GOT3 (cell line): ENCODE data around the gene NTF4.
"Not testable (repeated sequence)": the region's sequence is repeated elsewhere in the genome, so short reads cannot be mapped to it uniquely, and the experiment has no call there.

Experiments
- DNase-seq: peaks from one replicate; lab custom pipeline; 2025; ENCODE audit warnings: mixed read lengths; lab: John Stamatoyannopoulos, UW

NTF4 gene

DNA sequence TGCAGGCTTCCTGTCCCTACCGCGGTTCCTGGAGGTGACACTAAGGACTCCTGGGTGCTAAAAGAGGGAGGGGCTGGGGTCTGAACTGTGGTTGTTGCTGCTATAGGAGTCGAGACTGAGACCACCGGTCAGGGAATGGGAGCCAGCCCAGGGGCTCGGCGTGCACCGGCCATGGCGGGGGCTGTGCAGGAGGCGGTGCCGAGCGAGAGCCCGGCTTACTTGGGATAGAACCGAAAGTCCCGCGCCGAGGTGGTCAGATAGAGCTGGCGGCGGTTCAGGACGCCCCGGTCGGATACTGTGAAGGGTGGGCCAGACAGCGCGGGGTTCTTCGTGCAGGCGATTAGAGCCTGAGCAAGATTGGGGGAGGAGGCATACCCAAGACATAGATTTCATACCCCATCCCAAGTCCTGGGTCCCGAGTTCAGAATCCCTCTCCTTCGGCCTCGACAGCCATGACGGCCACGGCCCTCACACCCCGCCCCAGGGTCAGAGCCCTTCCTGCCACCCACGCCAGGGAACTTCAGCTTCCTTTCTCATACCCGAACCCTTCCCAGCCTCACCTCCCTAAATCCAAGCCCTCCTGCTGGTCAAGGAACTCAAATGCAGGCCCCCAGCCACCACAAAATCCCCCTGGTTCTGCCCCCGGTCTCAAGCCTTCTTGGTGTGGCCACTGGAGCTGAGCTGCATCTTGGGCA, 7.6 kb downstream of the NTF4 start:
- DNase-seq, result not testable (repeated sequence)

DNA sequence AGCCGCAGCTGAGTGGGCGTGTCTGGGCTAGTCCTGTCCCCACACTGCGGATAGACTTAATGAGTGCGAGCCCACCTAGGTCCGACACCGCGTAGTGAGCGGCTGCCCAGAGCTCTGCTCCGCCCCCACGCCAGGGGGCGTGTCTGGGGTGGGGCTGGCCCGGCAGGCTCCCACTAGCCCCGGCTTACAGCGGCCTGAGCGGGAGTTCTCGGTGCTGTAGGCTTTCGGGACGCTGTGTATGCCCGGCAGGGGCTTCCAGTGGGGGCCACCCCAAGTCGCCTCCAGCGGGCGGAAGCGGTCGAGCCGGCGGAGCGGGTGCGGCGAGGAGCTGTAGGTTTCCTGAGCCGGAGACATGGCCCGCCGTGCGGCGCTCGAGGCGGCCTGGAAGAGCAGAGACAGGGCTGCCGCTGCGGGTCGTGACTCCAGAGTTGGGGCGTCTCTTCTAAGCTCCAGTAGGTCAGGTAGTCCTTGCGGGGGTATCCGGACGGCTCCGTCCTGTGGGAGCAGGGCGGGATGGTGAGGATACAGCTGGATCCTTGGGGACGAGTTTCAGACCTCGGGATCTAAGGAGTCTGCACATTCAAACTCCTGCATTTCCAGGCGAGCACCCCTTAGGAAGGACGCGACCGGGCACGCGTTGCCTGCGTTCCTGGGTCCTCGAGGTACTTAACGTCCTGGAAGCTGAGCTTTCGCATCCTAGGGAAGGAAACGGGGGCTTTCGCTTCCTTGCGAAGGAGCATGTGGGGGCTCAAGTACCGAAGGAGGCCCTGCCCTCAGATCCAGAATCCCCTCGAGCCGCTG, 8.3 kb downstream of the NTF4 start:
- DNase-seq, result no peak

DNA sequence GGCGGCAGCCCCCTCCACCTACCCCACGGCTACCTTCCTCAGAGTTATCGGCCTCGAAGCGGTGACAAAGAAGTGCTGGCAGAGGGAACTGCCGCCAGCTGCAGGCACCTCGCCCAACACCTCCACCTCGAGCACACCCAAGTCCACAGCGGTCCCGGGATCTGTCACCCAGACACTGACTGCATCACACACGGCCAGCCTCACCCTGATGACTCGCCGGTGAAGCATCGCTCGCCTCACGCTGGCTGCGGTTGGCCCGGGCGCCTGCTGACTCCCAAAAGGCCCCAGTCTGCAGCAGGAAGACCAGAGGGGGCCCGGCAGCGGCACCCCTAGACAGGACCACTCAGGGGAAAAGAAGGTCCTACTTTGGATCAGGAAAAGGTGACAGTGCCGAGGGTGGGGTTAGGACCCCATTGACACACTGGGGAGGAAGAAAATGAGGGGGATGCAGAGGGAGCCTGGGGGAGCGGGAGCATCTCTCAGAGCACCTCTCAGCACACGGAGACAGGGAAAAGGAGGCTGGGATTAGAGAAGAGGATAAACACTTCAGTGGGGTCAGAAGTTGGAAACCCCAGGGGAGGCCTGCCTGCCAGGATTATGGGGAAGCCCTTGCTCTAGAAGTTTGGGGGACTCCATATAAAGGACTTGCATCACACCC, 14.1 kb downstream of the NTF4 start:
- not testable (repeated sequence) for DNase-seq

DNA sequence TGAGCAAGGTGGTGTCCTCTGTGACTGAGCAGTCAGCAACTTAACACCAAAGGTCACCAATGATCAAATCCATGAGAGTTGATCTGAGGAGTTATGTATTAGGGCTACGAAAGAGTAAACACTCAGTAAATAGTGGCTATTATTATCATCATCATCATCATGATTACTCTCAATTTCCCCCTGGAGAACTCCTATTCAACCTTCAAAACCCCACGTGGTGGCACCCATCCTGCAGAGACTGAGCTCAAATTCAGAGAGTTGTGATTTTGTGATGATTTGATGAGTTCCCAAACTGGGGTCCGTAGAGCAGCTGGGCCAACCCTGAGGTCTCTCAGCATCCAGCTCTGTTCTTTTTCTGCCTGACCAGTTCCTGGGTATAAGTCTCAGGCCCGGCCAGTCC, 14.8 kb downstream of the NTF4 start:
- DNase-seq, result not testable (repeated sequence)

DNA sequence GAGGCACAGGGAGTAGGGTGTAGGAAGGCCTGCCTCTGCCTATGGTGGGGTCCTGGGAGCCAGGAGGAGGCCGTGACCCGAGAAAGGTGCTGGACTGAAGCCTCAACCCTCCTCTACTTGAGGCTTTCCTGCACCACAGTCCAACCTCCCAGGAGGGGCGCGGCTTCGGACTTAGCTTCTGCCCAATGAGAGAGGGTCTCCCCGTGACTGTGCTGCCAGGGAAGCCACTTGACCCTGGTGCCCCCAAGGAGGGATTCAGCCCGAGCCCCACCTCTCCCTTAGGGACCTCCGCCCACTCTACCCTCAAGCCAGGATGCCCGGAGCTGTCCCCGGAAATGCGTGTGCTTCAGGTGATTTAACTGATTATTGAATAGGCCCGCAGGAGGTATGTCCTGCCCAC, 15.6 kb downstream of the NTF4 start, which contains the start of gene CGB8:
Gene CGB8, minus strand, starts transcription at position 101 of the 400 bp plus-strand sequence. CDS start 372 bp downstream, outside the sequence.
- not testable (repeated sequence) for DNase-seq

DNA sequence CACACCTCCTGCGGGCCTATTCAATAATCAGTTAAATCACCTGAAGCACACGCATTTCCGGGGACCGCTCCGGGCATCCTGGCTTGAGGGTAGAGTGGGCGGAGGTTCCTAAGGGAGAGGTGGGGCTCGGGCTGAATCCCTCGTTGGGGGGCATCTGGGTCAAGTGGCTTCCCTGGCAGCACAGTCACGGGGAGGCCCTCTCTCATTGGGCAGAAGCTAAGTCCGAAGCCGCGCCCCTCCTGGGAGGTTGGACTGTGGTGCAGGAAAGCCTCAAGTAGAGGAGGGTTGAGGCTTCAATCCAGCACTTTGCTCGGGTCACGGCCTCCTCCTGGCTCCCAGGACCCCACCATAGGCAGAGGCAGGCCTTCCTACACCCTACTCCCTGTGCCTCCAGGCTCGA, 21.1 kb downstream of the NTF4 start, which contains the start of gene CGB5:
Gene CGB5, plus strand, starts transcription at position 301 of the 400 bp plus-strand sequence. CDS start 362 bp downstream, outside the sequence.
- not testable (repeated sequence) for DNase-seq

DNA sequence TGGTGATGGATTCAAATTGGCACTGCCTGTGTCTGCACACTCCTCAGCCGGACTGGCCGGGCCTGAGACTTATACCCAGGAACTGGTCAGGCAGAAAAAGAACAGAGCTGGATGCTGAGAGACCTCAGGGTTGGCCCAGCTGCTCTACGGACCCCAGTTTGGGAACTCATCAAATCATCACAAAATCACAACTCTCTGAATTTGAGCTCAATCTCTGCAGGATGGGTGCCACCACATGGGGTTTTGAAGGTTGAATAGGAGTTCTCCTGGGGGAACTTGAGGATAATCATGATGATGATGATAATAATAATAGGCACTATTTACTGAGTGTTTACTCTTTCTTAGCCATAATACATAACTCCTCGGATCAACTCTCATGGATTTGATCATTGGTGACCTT, 22.0 kb downstream of the NTF4 start:
- DNase-seq, result not testable (repeated sequence)

DNA sequence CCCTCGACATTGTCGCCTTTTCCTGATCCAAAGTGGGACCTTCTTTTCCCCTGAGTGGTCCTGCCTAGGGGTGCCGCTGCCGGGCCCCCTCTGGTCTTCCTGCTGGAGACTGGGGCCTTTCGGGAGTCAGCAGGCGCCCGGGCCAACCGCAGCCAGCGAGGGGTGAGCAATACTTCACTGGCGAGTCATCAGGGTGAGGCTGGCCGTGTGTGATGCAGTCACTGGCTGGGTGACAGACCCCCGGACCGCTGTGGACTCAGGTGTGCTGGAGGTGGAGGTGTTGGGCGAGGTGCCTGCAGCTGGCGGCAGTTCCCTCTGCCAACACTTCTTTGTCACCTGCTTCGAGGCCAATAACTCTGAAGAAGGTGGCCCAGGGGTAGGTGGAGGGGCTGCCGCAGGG, 22.4 kb downstream of the NTF4 start:
- DNase-seq, result no peak

DNA sequence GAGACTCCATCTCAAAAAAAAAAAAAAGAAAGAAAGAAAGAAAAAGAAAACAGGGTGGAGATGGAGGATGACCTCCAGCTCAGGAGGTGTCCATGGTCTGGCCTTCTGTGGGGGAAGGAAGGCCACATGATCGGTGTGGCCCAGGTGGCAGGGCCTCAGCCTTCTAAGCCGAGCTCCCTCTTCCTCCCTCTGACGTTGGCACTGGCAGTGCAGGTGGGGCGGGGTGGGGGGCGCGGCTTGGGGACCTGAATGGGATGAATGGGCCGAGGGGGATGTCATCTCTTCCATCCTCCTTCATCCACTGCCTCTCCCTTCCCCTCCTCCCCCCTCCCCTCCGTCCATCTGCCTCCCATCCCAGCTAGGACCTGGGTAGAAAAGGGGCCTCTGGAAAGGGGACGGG, 24.9 kb downstream of the NTF4 start:
- DNase-seq, result not testable (repeated sequence)

DNA sequence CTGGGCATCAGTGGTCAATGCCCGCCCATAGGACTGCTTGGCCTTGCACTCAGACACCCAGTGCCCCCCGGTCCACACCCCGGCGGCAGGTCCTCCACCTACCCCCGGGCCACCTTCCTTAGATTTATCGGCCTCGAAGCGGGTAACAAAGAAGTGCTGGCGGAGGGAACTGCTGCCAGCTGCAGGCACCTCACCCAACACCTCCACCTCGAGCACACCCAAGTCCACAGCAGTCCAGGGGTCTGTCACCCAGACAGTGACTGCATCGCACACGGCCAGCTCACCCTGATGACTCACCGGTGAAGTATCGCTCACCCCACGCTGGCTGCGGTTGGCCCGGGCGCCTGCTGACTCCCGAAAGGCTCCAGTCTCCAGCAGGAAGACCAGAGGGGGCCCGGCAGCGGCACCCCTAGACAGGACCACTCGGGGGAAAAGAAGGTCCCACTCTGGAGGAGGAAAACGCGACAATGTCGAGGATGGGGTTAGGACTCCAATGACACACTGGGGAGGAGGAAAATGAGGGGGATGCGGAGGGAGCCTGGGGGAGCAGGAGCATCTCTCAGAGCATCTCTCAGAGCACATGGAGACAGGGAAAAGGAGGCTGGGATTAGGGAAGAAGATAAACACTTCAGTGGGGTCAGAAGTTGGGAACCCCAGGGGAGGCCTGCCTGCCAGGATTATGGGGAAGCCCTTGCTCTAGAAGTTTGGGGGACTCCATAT, 25.9 kb downstream of the NTF4 start:
- DNase-seq, result not testable (repeated sequence)

DNA sequence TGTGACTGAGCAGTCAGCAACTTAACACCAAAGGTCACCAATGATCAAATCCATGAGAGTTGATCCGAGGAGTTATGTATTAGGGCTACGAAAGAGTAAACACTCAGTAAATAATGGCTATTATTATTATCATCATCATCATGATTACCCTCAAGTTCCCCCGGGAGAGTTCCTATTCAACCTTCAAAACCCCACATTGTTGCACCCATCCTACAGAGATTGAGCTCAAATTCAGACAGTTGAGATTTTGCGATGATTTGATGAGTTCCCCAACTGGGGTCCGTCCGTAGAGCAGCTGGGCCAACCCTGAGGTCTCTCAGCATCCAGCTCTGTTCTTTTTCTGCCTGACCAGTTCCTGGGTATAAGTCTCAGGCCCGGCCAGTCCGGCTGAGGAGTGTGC, 26.5 kb downstream of the NTF4 start:
- not testable (repeated sequence) for DNase-seq

DNA sequence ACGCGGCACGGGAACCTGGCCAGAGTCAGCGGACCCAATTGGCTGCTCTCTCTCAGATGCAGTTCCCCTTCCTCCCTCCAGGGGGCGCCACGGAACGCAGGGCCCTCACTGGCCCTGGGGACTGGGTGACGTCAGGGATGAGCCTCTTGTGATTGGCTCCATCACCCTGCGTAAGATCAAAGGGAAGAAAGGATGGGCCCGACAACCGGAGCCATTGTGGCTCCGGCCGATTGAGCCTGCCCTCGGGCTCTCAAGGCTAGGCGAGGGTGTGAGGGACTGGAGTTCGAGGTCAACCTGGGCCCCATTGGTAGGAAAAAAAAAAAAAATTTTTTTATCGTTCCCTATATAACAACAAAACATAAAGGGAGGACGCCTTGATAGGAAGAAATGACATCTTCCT, 27.8 kb downstream of the NTF4 start, which contains the start of gene CGB1:
Gene CGB1, minus strand, starts transcription at position 81 of the 400 bp plus-strand sequence. CDS start 184 bp downstream, outside the sequence.
- not testable (repeated sequence) for DNase-seq

DNA sequence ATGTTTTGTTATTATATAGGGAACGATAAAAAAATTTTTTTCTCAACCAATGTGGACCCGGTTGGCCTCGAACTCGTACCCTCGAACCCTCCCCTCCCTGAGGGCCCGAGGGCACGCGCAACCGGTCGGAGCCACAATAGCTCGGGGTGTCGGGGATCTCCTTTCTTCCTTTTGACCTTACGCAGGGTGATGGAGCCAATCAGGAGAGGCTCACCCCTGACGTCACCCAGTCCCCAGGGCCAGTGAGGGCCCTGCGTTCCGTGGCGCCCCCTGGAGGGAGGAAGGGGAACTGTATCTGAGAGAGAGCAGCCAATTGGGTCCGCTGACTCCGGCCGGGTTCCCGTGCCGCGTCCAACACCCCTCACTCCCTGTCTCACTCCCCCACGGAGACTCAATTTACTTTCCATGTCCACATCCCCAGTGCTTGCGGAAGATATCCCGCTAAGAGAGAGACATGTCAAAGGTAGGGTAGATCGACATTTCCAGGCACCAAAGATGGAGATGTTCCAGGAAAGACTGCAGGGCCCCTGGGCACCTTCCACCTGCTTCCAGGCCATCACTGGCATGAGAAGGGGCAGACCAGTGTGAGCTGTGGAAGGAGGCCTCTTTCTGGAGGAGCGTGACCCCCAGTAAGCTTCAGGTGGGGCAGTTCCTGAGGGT, 32.8 kb downstream of the NTF4 start, which contains the start of gene CGB2:
Gene CGB2, plus strand, starts transcription at position 249 of the 660 bp plus-strand sequence. Its CDS starts 206 bp downstream, at position 455.
- DNase-seq, result not testable (repeated sequence)

DNA sequence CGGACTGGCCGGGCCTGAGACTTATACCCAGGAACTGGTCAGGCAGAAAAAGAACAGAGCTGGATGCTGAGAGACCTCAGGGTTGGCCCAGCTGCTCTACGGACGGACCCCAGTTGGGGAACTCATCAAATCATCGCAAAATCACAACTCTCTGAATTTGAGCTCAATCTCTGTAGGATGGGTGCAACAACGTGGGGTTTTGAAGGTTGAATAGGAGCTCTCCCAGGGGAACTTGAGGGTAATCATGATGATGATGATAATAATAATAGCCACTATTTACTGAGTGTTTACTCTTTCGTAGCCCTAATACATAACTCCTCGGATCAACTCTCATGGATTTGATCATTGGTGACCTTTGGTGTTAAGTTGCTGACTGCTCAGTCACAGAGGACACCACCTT, 34.3 kb downstream of the NTF4 start:
- not testable (repeated sequence) for DNase-seq

DNA sequence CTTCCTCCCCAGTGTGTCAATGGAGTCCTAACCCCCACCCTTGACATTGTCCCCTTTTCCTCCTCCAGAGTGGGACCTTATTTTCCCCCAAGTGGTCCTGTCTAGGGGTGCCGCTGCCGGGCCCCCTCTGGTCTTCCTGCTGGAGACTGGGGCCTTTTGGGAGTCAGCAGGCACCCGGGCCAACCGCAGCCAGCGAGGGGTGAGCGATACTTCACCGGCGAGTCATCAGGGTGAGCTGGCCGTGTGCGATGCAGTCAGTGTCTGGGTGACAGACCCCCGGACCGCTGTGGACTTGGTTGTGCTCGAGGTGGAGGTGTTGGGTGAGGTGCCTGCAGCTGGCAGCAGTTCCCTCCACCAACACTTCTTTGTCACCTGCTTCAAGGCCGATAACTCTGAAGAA, 34.9 kb downstream of the NTF4 start:
- DNase-seq, result not testable (repeated sequence)

DNA sequence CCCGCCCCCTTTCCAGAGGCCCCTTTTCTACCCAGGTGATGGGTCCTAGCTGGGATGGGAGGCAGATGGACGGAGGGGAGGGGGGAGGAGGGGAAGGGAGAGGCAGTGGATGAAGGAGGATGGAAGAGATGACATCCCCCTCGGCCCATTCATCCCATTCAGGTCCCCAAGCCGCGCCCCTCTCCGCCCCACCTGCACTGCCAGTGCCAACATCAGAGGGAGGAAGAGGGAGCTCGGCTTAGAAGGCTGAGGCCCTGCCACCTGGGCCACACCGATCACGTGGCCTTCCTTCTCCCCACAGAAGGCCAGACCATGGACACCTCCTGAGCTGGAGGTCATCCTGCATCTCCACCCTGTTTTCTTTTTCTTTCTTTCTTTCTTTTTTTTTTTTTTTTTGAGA, 35.9 kb downstream of the NTF4 start:
- DNase-seq, result not testable (repeated sequence)

DNA sequence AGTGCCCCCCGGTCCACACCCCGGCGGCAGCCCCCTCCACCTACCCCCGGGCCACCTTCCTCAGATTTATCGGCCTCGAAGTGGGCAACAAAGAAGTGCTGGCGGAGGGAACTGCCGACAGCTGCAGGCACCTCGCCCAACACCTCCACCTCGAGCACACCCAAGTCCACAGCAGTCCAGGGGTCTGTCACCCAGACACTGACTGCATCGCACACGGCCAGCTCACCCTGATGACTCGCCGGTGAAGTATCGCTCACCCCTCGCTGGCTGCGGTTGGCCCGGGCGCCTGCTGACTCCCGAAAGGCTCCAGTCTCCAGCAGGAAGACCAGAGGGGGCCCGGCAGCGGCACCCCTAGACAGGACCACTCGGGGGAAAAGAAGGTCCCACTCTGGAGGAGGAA, 39.0 kb downstream of the NTF4 start:
- not testable (repeated sequence) for DNase-seq

DNA sequence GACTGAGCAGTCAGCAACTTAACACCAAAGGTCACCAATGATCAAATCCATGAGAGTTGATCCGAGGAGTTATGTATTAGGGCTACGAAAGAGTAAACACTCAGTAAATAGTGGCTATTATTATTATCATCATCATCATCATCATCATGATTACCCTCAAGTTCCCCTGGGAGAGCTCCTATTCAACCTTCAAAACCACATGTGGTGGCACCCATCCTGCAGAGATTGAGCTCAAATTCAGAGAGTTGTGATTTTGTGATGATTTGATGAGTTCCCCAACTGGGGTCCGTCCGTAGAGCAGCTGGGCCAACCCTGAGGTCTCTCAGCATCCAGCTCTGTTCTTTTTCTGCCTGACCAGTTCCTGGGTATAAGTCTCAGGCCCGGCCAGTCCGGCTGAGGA, 39.5 kb downstream of the NTF4 start:
- not testable (repeated sequence) for DNase-seq

DNA sequence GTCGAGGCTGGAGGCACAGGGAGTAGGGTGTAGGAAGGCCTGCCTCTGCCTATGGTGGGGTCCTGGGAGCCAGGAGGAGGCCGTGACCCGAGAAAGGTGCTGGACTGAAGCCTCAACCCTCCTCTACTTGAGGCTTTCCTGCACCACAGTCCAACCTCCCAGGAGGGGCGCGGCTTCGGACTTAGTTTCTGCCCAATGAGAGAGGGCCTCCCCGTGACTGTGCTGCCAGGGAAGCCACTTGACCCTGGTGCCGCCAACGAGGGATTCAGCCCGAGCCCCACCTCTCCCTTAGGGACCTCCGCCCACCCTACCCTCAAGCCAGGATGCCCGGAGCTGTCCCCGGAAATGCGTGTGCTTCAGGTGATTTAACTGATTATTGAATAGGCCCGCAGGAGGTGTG, 40.4 kb downstream of the NTF4 start, which contains the start of gene CGB3:
Gene CGB3, minus strand, starts transcription at position 101 of the 400 bp plus-strand sequence. CDS start 362 bp downstream, outside the sequence.
- not testable (repeated sequence) for DNase-seq

DNA sequence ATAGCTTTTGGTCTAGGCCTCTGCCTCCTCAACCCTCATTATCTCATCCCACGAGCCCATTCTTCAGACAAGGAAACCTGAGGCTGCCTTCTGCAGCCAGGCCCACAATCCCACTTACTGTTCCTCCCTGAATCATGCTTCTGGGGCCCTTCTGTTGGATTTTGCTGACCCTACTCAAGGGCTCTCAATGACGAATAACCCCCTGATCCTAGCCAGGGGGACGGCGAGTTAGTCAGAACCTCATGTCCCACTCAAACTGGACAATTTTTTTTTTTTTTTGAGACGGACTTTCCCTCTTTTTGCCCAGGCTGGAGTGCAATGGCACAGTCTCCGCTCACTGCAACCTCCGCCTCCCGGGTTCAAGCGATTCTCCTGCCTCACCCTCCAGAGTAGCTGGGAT, 42.5 kb downstream of the NTF4 start:
- DNase-seq, result no peak
